ENCODE measurements around the gene TGFBR1. TPM values are rescaled to one million over a fixed set of nuclear protein-coding genes. Genes with fewer than 3 reads are reported as not detected.
"Not testable (repeated sequence)": the region's sequence is repeated elsewhere in the genome, so short reads cannot be mapped to it uniquely, and the experiment has no call there.

Gene TGFBR1
- polyA plus RNA-seq, 1 donor = 22.9 TPM

- DNase-seq (ENCODE audit: low read depth) = no peak
Measured at GRCh38 chr9:99189186-99189585, 84.3 kb downstream of the TGFBR1 start.

- DNase-seq (ENCODE audit: low read depth) = no peak
Measured at GRCh38 chr9:99189887-99190596, 85.1 kb downstream of the TGFBR1 start.

GRCh38 chr9:99190597-99191283, 85.8 kb downstream of the TGFBR1 start:
- no peak for DNase-seq (ENCODE audit: low read depth)

- no peak for DNase-seq (ENCODE audit: low read depth)
Measured at GRCh38 chr9:99192786-99193465, 88.0 kb downstream of the TGFBR1 start.

GRCh38 chr9:99193466-99193821, 88.5 kb downstream of the TGFBR1 start:
- DNase-seq (ENCODE audit: low read depth) = no peak

GRCh38 chr9:99196484-99196883, 91.6 kb downstream of the TGFBR1 start:
- DNase-seq (ENCODE audit: low read depth) = not testable (repeated sequence)

- no peak for DNase-seq (ENCODE audit: low read depth)
Measured at GRCh38 chr9:99197124-99197630, 92.3 kb downstream of the TGFBR1 start.

GRCh38 chr9:99197987-99198386, 93.1 kb downstream of the TGFBR1 start:
- no peak for DNase-seq (ENCODE audit: low read depth)

GRCh38 chr9:99199938-99200539, 95.1 kb downstream of the TGFBR1 start:
- DNase-seq (ENCODE audit: low read depth) = no peak

- DNase-seq (ENCODE audit: low read depth) = no peak
Measured at GRCh38 chr9:99201603-99202002, 96.7 kb downstream of the TGFBR1 start.

Other genes with a start within 250 kb of the TGFBR1 start
- gene COL15A1, start 161.2 kb upstream of the TGFBR1 start, polyA plus RNA-seq (ENCODE audit: insufficient read length) = 172 TPM
- gene ALG2, start 116.8 kb downstream of the TGFBR1 start, polyA plus RNA-seq (ENCODE audit: insufficient read length) = 17.5 TPM
- gene SEC61B, start 117.2 kb downstream of the TGFBR1 start, polyA plus RNA-seq (ENCODE audit: insufficient read length) = 75.3 TPM

All from forelimb muscle (tissue), 1 donor.